ENCODE measurements around the gene MUS81. TPM values are rescaled to one million over a fixed set of nuclear protein-coding genes. Genes with fewer than 3 reads are reported as not detected.
A peak's percentile ranks its signal among the peaks of the same experiment; 100 is the strongest.

The MUS81 gene
- total and polyA plus RNA-seq, 2 of the 4 experiments (the other 2 are of a cell fraction): 23.7 to 47.9 TPM

DNA sequence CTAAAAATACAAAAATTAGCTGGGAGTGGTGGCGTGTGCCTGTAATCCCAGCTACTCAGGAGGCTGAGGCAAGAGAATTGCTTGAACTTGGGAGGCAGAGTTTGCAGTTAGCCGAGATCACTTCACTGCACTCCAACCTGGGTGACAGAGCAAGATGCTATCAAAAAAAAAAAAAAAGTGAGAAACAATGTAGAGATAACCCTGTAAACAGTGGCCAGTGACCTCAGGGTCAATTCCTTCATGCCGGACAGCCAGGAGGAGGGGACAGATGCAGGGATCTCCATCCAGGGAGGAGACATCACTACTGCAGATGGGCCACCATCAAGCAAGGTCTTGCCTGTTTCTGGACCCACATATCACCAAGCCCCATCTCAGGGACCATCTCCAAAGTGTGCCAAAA, 12.5 kb upstream of the MUS81 start:
- H2AFZ ChIP-seq (replicated peaks; ENCODE audit: low read length, poor library complexity): no peak overlapping the region
- no peak overlapping the region for H3K27ac ChIP-seq (ENCODE audit: insufficient read depth, low read length)
- ChIA-PET POLR2A (ENCODE audit: unreplicated experiment) (interaction anchor here (1.3 kb wide), 1 partner anchor 11 kb away, joined by 3 read pairs; no protein-coding TSS in a partner anchor), CTCF (no interaction called here)
- no peak overlapping the region for H3K4me3 ChIP-seq (ENCODE audit: insufficient read depth, low read depth, low read length)
- no peak overlapping the region for H3K4me2 ChIP-seq (ENCODE audit: low read depth, low read length)
- in situ Hi-C loops (cut with MboI; ENCODE audit: low sequenced_read_pairs) (no loop called here), dilution Hi-C loops (cut with HindIII; ENCODE audit: low sequenced_read_pairs, unreplicated experiment) (no loop called here), intact Hi-C loops (cut with micrococcal nuclease) (no loop called here)
- no peak overlapping the region for H3K4ac ChIP-seq (ENCODE audit: low read depth, low read length)
- H3K9me1 ChIP-seq (ENCODE audit: insufficient read depth, low read length): peaks cover 4% of the 10 kb centered on the region; the same call in 1 of the 2 replicates
- no peak overlapping the region for H3K18ac ChIP-seq (ENCODE audit: low read depth, low read length)
- no peak for ATAC-seq (ENCODE audit: low read depth)
- H3K27me3 ChIP-seq (ENCODE audit: control insufficient read depth, insufficient read depth, low read length): no peaks in the 10 kb centered on the region
- H3K36me3 ChIP-seq (ENCODE audit: control insufficient read depth, insufficient read depth, low read length): peaks cover 21% of the 10 kb centered on the region
- no peak overlapping the region for H2AK5ac ChIP-seq (ENCODE audit: low read depth, low read length)
- H2BK120ac ChIP-seq (ENCODE audit: low read depth, low read length): no peak overlapping the region
- H4K5ac ChIP-seq (ENCODE audit: low read depth, low read length): no peak overlapping the region
- no peak overlapping the region for H2BK15ac ChIP-seq (ENCODE audit: low read depth, low read length)
- peaks cover 0 to 17% of the 10 kb centered on the region in 2 experiments; a peak in 2 of 4 replicates for H3K79me1 ChIP-seq (ENCODE audit: low read depth in 1 of 2, low read length in 2 of 2)
- no peak overlapping the region for H4K8ac ChIP-seq (ENCODE audit: low read depth in 2 of 2, low read length in 2 of 2)
- peak overlapping the region; percentile 65 for H2AK9ac ChIP-seq (replicated peaks; ENCODE audit: low read depth, low read length, poor library complexity)
- H4K20me1 ChIP-seq (ENCODE audit: insufficient read depth, low read length): peaks cover 28% of the 10 kb centered on the region
- H2BK20ac ChIP-seq (ENCODE audit: low read depth, low read length): no peak overlapping the region
- H3K9me3 ChIP-seq (ENCODE audit: control insufficient read depth, insufficient read depth, low read length): no peaks in the 10 kb centered on the region
- BruUV-seq (replicated peaks): no TSS peak
- H2BK5ac ChIP-seq (ENCODE audit: low read depth, low read length, poor library complexity, severe bottlenecking): no peak overlapping the region
- TF ChIP-seq MAFK (IDR thresholded peaks at IDR 0.05; ENCODE audit: low read depth, low read length) (no peak), NFE2L2 (IDR thresholded peaks at IDR 0.05; ENCODE audit: low read depth, low read length) (no peak), MXI1 (IDR thresholded peaks at IDR 0.05; ENCODE audit: borderline replicate concordance, low read depth, low read length) (no peak), FOS (IDR thresholded peaks at IDR 0.05; ENCODE audit: low read depth, low read length) (no peak), RCOR1 (IDR thresholded peaks at IDR 0.05; ENCODE audit: insufficient replicate concordance, low read length) (no peak), BHLHE40 (IDR thresholded peaks at IDR 0.05; ENCODE audit: low read depth, low read length) (no peak), POLR2A (IDR thresholded peaks at IDR 0.05; ENCODE audit: low read depth, low read length) (no peak), CEBPB (IDR thresholded peaks at IDR 0.05; ENCODE audit: low read depth, low read length) (no peak), MAZ (IDR thresholded peaks at IDR 0.05; ENCODE audit: borderline replicate concordance, low read depth, low read length) (no peak)
- TF ChIP-seq, protein P1, sequence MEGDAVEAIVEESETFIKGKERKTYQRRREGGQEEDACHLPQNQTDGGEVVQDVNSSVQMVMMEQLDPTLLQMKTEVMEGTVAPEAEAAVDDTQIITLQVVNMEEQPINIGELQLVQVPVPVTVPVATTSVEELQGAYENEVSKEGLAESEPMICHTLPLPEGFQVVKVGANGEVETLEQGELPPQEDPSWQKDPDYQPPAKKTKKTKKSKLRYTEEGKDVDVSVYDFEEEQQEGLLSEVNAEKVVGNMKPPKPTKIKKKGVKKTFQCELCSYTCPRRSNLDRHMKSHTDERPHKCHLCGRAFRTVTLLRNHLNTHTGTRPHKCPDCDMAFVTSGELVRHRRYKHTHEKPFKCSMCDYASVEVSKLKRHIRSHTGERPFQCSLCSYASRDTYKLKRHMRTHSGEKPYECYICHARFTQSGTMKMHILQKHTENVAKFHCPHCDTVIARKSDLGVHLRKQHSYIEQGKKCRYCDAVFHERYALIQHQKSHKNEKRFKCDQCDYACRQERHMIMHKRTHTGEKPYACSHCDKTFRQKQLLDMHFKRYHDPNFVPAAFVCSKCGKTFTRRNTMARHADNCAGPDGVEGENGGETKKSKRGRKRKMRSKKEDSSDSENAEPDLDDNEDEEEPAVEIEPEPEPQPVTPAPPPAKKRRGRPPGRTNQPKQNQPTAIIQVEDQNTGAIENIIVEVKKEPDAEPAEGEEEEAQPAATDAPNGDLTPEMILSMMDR (conservative IDR thresholded peaks at IDR 0.05; ENCODE audit: low read depth, low read length): no peak
- TF ChIP-seq, protein P2, sequence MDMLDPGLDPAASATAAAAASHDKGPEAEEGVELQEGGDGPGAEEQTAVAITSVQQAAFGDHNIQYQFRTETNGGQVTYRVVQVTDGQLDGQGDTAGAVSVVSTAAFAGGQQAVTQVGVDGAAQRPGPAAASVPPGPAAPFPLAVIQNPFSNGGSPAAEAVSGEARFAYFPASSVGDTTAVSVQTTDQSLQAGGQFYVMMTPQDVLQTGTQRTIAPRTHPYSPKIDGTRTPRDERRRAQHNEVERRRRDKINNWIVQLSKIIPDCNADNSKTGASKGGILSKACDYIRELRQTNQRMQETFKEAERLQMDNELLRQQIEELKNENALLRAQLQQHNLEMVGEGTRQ (IDR thresholded peaks at IDR 0.05; ENCODE audit: low read depth, low read length): no peak
- no CpG with 5 or more reads among the region's 3 CpGs for WGBS, 2 experiments (ENCODE audit: extremely low coverage in 2 of 2, insufficient read length in 1 of 2)
- no peak for DNase-seq
- H3K9ac ChIP-seq (ENCODE audit: low read depth, low read length): no peak overlapping the region
- H3K4me1 ChIP-seq (ENCODE audit: control insufficient read depth, insufficient read depth, low read length): no peaks in the 10 kb centered on the region; the same call in 1 of the 2 replicates
- no peak overlapping the region for H4K91ac ChIP-seq (ENCODE audit: insufficient read depth, low read depth, low read length)
- no peak overlapping the region for H3K14ac ChIP-seq (replicated peaks; ENCODE audit: low read depth, low read length)
- no peak overlapping the region for H3K56ac ChIP-seq (ENCODE audit: extremely low read depth, insufficient read depth, low read length)
- H3K23ac ChIP-seq (ENCODE audit: low read depth, low read length): no peak overlapping the region

Data from IMR-90 (cell line).